ENCODE data around the gene APC2. TPM values are rescaled to one million over a fixed set of nuclear protein-coding genes. Genes with fewer than 3 reads are reported as not detected.
A peak's percentile ranks its signal among the peaks of the same experiment; 100 is the strongest.

APC2 gene
- total RNA-seq, 4 donors from 2014 or later = under 0.01 TPM; not detected in 3

DNA sequence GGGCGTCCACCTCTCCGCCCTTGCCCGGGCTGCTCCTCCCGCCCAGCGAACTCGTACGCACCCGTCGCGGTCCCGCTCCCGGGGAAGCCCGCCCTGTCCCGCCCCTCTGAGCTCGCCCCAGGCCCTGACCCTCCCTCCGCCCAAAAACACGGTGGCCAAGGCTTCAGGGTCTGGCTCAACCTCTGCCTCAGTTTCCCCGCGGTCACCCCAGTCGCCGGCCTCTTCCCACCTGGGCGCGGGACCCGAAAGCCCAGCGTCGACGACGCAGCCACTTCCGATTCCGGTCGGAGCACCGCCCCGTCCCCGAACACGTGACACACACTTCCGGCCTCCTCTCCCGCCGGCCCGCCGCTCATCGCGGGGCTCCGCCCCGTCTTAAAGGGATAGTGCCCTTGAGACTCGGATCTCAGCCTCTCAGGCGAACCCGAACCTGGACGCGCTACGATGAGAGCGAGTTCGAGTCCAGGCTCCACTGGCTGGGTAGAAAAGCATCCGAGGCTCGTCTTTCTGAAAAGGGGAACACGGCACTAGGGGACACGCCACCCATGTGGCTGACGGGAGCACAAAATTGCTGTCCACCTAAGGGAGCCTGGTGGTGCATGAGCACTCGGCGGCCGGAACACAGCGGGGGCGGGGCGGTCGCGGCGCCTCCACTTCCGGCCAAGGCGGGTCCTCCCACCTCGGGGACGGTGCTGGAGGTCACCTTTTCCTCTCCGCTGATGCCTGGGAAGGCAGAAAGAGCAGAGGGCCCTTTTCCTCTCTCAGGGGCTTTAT, 29.2 kb downstream of the APC2 start, which contains the start of gene C19orf25:
Gene C19orf25, minus strand, starts transcription at position 282 of the 774 bp plus-strand sequence. CDS start 312 bp downstream, outside the sequence.
- Histone ChIP-seq H3K36me3 (peaks cover 0 to 31% (median 0%) of the 10 kb centered on the region in 3 donors), H3K27ac (peak within 1 kb of the TSS; percentile 78 to 92 (median 87)), H3K27me3 (peaks cover 0 to 9% (median 0%) of the 10 kb centered on the region in 4 donors), H3K4me3 (peak within 1 kb of the TSS; percentile 54 to 99 (median 94)), H3K4me1 (peaks cover 10 to 37% (median 15%) of the 10 kb centered on the region in 3 donors), H3K9me3 (no peaks in the 10 kb centered on the region)
- intact Hi-C loops (cut with DNase I) = no loop called here
- 4 to 8% methylated on average over 5 to 6 of the region's 71 CpGs for WGBS, 2 donors
- DNase-seq = peak; percentile 56
- TF ChIP-seq, protein P1, sequence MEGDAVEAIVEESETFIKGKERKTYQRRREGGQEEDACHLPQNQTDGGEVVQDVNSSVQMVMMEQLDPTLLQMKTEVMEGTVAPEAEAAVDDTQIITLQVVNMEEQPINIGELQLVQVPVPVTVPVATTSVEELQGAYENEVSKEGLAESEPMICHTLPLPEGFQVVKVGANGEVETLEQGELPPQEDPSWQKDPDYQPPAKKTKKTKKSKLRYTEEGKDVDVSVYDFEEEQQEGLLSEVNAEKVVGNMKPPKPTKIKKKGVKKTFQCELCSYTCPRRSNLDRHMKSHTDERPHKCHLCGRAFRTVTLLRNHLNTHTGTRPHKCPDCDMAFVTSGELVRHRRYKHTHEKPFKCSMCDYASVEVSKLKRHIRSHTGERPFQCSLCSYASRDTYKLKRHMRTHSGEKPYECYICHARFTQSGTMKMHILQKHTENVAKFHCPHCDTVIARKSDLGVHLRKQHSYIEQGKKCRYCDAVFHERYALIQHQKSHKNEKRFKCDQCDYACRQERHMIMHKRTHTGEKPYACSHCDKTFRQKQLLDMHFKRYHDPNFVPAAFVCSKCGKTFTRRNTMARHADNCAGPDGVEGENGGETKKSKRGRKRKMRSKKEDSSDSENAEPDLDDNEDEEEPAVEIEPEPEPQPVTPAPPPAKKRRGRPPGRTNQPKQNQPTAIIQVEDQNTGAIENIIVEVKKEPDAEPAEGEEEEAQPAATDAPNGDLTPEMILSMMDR (IDR thresholded peaks at IDR 0.05) = peak in 2 of 6 experiments; percentile 3 to 28
- peak in 3 of 4 donors; percentile 39 to 74 (median 44) for TF ChIP-seq POLR2A (IDR thresholded peaks at IDR 0.05)

DNA sequence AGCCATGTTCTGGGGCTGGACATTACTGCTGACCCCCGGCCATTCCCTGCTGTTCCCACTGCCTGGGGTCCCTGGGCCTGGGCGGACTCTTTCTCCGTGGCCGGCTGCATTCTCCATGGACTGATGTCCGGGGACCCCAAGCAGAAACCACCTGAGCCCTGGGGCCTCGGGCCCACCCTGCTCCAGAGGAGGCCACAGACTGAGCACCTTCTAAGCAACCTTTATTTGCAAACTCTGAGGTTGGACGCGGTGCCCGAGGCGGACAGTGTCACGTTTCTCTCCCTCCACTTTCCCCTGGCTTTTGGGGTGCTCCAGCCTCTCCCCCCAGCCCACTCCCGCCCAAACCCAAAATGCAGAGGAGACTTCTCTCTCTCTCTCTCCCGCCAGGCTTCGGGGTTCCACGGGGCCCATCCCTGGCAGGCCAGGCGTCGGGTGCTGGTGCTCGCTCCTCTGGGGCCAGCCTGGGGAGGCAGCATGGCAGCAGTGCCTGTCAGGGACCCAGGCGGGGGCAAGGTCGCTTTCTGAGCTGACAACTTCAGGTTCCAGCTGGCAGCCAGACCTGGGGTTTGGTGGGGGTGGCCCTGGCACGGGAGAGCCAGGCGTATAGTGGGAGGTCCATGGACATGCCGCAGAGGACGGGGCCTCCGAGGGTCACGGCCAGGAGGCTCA, 31.4 kb downstream of the APC2 start:
- TF ChIP-seq, protein P1 (IDR thresholded peaks at IDR 0.05) = no peak
- TF ChIP-seq POLR2A (IDR thresholded peaks at IDR 0.05) = no peak
- Histone ChIP-seq H3K9me3 (no peaks in the 10 kb centered on the region), H3K4me1 (peaks cover 10 to 35% (median 15%) of the 10 kb centered on the region in 3 donors), H3K27me3 (no peaks in the 10 kb centered on the region), H3K4me3 (no peak overlapping the region), H3K27ac (no peak overlapping the region), H3K36me3 (peaks cover 0 to 9% (median 0%) of the 10 kb centered on the region in 3 donors)
- DNase-seq = no peak
- WGBS, 2 donors = 83 to 86% methylated on average over 8 to 11 of the region's 26 CpGs
- intact Hi-C loops (cut with DNase I) = no loop called here

DNA sequence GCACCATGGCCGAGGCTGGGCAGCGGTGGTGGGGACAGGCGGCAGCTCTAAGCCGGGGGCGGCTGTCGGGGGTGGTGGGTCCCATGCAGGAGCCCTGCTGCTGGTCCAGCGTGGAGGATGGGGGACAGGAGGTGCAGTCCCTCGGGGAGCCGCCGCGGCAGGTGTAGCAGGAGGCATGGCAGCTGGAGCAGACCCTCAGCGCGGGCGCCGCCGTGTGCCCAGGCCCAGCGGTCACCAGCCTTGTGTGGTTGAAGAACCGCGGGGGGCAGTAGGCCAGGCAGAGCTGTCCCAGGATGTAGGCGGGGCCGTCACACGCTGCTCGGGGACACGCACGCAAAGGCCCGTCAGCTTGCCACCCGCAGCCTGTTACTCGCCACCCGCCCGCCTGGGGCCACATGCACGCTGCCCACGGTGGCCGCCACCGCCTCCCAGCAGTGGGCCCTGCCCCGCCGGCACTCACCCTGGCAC, 32.0 kb downstream of the APC2 start:
- DNase-seq = no peak
- no peak overlapping the region for H3K27ac ChIP-seq
- H3K4me3 ChIP-seq = no peak overlapping the region
- no peaks in the 10 kb centered on the region for H3K27me3 ChIP-seq
- peaks cover 10 to 29% (median 15%) of the 10 kb centered on the region in 3 donors for H3K4me1 ChIP-seq
- H3K9me3 ChIP-seq = no peaks in the 10 kb centered on the region
- WGBS, 2 donors = 76 to 84% methylated on average over 7 to 17 of the region's 36 CpGs
- no peak for TF ChIP-seq POLR2A (IDR thresholded peaks at IDR 0.05)
- TF ChIP-seq, protein P1 (IDR thresholded peaks at IDR 0.05) = no peak
- intact Hi-C loops (cut with DNase I) = no loop called here
- H3K36me3 ChIP-seq = peaks cover 0 to 4% (median 0%) of the 10 kb centered on the region in 3 donors

DNA sequence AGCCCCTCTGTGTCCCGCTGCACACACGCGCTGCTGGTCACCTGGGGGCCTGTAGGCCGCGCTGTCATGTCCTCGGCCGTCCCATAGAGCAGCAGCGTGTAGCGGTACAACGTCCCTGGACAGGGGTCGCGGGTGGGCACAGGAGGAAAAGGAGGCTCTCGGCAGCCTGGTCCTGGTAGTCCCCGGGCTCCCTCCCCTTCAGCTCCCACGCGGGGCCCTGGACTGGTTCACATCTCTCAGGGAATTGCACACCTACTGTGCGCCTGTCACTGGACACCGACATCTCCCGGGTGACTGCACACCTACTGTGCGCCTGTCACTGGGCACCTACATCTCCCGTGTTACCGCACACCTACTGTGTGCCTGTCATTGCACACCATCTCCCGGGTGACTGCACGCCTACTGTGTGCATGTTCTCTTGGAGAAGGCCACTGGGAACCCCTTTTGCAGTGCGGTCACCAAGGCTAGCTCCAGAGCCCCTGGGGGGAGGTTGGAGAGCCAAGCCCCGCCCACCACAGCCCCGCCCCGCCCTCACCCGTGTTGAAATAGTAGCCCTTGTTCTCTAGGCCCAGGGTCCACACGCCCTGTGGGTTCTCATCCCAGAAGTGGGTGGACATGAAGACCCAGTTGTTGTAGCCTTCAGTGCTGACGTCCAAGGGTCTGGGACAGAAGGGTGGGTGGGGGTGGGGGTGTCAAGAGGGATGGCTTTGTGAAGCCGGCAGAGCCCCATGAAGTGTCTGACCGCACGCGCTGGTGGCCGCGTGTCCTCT, 32.6 kb downstream of the APC2 start:
- no peaks in the 10 kb centered on the region for H3K36me3 ChIP-seq
- H3K4me3 ChIP-seq = no peak overlapping the region
- TF ChIP-seq POLR2A (IDR thresholded peaks at IDR 0.05) = no peak
- TF ChIP-seq, protein P1 (IDR thresholded peaks at IDR 0.05) = no peak
- intact Hi-C loops (cut with DNase I) = no loop called here
- WGBS, 2 donors = 30 to 100% methylated on average over 2 to 6 of the region's 37 CpGs
- H3K4me1 ChIP-seq = peaks cover 9 to 23% (median 10%) of the 10 kb centered on the region in 3 donors
- no peaks in the 10 kb centered on the region for H3K27me3 ChIP-seq
- no peak for DNase-seq
- no peak overlapping the region for H3K27ac ChIP-seq
- no peaks in the 10 kb centered on the region for H3K9me3 ChIP-seq
